ENCODE results near the gene TERF2IP.

DNA sequence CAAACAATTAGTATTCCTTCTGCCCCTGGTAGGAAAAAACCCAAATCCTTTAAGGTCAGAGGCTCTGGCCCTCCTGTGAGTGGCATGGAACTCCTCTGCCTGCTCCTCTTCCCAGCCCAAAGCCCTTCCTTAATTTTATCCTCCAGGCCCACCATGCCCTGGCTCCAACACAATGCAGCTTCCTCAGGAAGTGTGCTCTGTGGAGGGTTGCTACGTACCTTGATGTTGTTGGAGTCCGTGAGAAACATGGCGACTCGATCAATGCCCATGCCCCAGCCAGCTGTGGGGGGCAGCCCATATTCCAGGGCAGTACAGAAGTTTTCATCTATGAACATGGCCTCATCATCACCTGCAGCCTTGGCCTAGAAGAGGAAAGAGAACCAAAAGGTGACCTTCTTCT is 19.2 kb upstream of the TERF2IP start:
- TF ChIP-seq POLR2A (IDR thresholded peaks at IDR 0.05; ENCODE audit: low read depth, low read length) (no peak), POU2F2 (IDR thresholded peaks at IDR 0.05; ENCODE audit: low read depth, low read length) (no peak), TAF1 (IDR thresholded peaks at IDR 0.05; ENCODE audit: low read depth, low read length) (no peak), POLR2AphosphoS5 (IDR thresholded peaks at IDR 0.05; ENCODE audit: low read depth, low read length) (no peak; the same call in 1 of the 2 replicates), SPI1 (IDR thresholded peaks at IDR 0.05; ENCODE audit: low read depth, low read length) (no peak)

All from GM12891 (cell line).